H1 (cell line): ENCODE data around the gene HNRNPH3. TPM values are rescaled to one million over a fixed set of nuclear protein-coding genes. Genes with fewer than 3 reads are reported as not detected.

Experiments
- BRCA1 ChIP-seq: IDR thresholded peaks from 2 replicates; pipeline ENCODE4 v1.6.1; 2012; ENCODE audit warnings: low read depth, low read length, improper control_type of control experiment
- GTF2F1 ChIP-seq: IDR thresholded peaks from 2 replicates; pipeline ENCODE4 v1.6.1; 2012; ENCODE audit warnings: low read depth, low read length, improper control_type of control experiment, borderline replicate concordance
- POLR2A ChIP-seq, 2 experiments: IDR thresholded peaks; 1 replicate in 1 of 2; 2 replicates in 1 of 2; pipeline ENCODE4 v1.6.1; 2011; ENCODE audit warnings: low read depth in 2 of 2, low read length in 2 of 2, mild to moderate bottlenecking in 2 of 2; ENCODE audit errors: control extremely low read depth in 1 of 2
- SP2 ChIP-seq: IDR thresholded peaks from 2 replicates; pipeline ENCODE4 v1.6.1; 2012; ENCODE audit warnings: mild to moderate bottlenecking, low read length, inconsistent platforms
- SP4 ChIP-seq: IDR thresholded peaks from 2 replicates; pipeline ENCODE4 v1.6.1; 2012; ENCODE audit warnings: low read length, inconsistent platforms
- polyA plus RNA-seq, 7 experiments: library from polyadenylated mRNA; depleted of rRNA in 3 of 7; stranded (reverse) in 5 of 7; unstranded in 2 of 7; fragments of >200 nt in 5 of 7; fragments of 200-250 nt in 2 of 7; gene quantifications; 1 replicate in 5 of 7; 2 replicates in 1 of 7; 4 replicates in 1 of 7; pipeline versions ENCODE4 v1.2.1 to v1.2.3, GENCODE V29; 2011 to 2013; ENCODE audit warnings: missing spikeins in 2 of 7, mixed read lengths in 2 of 7
- total RNA-seq: library from RNA; stranded (reverse); fragmentation: NEBNext Ultra II Directional; extraction: Animal tissue kit (Norgen Biotek cat#: 25700); gene quantifications from 2 replicates; pipeline ENCODE4 v1.2.1, GENCODE V29; 2021

HNRNPH3 gene
- total and polyA plus RNA-seq, 2 of the 8 experiments (the other 6 are each of a cell fraction or from before 2014, with no cell fraction given) = 63.2 to 230 TPM

DNA sequence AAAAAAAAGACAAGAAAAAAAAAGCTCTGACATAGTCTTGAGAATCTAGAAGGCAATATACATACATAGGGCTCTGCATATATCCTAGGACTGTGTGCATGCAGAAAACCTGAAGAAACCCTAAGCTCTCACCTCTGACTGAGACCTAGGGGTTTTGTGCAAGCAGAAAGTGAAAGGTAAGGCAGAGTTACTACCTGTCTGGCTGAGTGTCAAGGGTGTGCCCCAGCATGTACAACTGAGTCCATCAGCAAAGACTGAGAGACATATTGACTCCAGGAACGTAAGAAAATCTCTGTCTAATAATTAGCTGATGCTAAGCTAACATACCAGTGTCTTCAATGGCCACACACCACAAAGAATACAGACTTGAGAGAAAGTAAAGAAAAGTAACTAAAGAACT lies 16.3 kb upstream of the HNRNPH3 start (continued):
- TF ChIP-seq BRCA1 = no peak
- no peak for TF ChIP-seq SP4
- TF ChIP-seq GTF2F1 = no peak
- no peak for TF ChIP-seq SP2
- no peak for TF ChIP-seq POLR2A (IDR thresholded peaks at IDR 0.05; ENCODE audit: control extremely low read depth in 1 of 2, low read depth in 2 of 2, low read length in 2 of 2)
- TF ChIP-seq, all 59 proteins: peak for 0
